OCI-LY1 (cell line): Measurements from ENCODE around the gene RAB8B.

Experiments
- EZH2 ChIP-seq: fragments of 200-600 bp; sonication (generic), shearing (Covaris generic); IDR thresholded peaks from 2 replicates; pipeline ENCODE4 v1.8.0; 2017; ENCODE audit warnings: borderline replicate concordance, mixed run types, mild to moderate bottlenecking, antibody characterized with exemption, low read length, moderate library complexity, mixed read lengths
- TF ChIP-seq, protein P1 (sequence below): fragments of 200-600 bp; sonication (generic), shearing (Covaris generic); IDR thresholded peaks from 2 replicates; pipeline ENCODE4 v1.5.1; 2017; ENCODE audit warnings: mild to moderate bottlenecking, antibody characterized with exemption, low read length, moderate library complexity, mixed read lengths

DNA sequence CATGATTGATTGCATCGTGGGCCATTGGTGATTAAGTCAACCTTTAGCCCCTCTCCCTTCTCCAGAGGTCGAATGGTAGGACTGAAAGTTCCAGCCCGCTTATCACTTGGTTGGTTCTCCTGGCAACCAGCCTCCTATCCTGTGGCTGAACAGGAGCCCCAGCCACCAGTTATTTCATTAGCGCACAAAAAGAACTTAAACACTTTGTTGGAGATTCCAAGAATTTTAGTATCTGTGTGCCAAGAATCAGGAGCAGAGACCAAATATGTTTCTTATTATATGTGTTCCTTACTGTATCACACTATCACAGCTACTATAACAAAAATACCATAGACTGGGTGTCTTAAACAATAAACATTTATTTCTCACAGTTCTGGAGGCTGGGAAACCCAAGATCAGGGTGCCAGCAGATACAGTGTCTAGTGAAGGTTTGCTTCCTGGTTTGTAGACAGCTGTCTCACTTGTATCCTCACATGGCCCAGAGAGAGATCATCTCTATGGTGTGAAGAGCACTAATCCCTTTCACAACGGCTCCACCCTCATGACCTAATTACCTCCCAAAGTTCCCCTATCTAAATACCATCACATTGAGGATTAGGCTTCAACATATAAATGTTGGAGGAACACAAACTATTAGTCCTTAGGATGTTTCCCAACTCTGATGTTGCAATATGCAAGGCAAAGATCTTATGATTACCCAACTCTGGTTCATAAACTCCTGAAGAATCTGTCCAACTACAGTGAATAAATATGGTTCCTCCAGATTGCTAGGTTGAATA lies 57.5 kb downstream of the RAB8B start:
- TF ChIP-seq, protein P1, sequence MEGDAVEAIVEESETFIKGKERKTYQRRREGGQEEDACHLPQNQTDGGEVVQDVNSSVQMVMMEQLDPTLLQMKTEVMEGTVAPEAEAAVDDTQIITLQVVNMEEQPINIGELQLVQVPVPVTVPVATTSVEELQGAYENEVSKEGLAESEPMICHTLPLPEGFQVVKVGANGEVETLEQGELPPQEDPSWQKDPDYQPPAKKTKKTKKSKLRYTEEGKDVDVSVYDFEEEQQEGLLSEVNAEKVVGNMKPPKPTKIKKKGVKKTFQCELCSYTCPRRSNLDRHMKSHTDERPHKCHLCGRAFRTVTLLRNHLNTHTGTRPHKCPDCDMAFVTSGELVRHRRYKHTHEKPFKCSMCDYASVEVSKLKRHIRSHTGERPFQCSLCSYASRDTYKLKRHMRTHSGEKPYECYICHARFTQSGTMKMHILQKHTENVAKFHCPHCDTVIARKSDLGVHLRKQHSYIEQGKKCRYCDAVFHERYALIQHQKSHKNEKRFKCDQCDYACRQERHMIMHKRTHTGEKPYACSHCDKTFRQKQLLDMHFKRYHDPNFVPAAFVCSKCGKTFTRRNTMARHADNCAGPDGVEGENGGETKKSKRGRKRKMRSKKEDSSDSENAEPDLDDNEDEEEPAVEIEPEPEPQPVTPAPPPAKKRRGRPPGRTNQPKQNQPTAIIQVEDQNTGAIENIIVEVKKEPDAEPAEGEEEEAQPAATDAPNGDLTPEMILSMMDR: no peak
- no peak for TF ChIP-seq EZH2
